Body of pancreas (tissue), 4 donors: ENCODE measurements around the gene DCAF16.

Experiments used
- CTCF ChIP-seq, 7 experiments: fragments of 450-650 bp in 4 of 7; fragments of 200-600 bp in 3 of 7; sonication (generic) in 3 of 7; IDR thresholded peaks; one replicate each; pipeline ENCODE4 v1.5.1; 2016 to 2019; ENCODE audit warnings: antibody characterized with exemption in 7 of 7
- POLR2A ChIP-seq, 3 donors: fragments of 450-650 bp; IDR thresholded peaks; one replicate each; pipeline ENCODE4 v1.6.1; 2016; ENCODE audit warnings: antibody characterized with exemption in 3 of 3, mild to moderate bottlenecking in 2 of 3

DNA sequence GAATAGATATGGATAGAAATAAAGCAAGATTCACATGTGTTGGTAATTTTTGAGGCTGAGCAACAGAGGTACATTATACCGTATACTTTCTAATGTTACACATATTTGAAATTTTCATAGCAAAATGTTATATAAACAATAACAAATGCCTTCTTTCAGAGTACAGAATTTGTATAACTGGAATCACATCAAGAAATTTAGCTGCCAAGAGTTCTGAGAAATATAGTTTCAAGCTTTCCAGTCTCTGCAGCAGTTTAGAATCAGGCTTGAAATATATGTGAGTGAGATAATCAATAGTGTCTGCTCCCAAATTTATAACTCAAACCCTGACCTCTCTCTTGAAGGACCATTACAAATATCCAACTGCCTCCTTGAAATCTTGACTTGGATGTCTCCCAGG lies 52.9 kb downstream of the DCAF16 start:
- TF ChIP-seq CTCF (IDR thresholded peaks at IDR 0.05) (no peak), POLR2A (IDR thresholded peaks at IDR 0.05) (no peak)
